ENCODE measurements around the gene TMEM132D. TPM values are rescaled to one million over a fixed set of nuclear protein-coding genes. Genes with fewer than 3 reads are reported as not detected.

The TMEM132D gene
- total RNA-seq, 2 donors from 2014 or later = not detected

GRCh38 chr12:129811963-129812362, 91.9 kb downstream of the TMEM132D start:
- no peaks in the 10 kb centered on the region for H3K4me1 ChIP-seq
- no peak overlapping the region for H3K4me3 ChIP-seq
- TF ChIP-seq, protein P1, sequence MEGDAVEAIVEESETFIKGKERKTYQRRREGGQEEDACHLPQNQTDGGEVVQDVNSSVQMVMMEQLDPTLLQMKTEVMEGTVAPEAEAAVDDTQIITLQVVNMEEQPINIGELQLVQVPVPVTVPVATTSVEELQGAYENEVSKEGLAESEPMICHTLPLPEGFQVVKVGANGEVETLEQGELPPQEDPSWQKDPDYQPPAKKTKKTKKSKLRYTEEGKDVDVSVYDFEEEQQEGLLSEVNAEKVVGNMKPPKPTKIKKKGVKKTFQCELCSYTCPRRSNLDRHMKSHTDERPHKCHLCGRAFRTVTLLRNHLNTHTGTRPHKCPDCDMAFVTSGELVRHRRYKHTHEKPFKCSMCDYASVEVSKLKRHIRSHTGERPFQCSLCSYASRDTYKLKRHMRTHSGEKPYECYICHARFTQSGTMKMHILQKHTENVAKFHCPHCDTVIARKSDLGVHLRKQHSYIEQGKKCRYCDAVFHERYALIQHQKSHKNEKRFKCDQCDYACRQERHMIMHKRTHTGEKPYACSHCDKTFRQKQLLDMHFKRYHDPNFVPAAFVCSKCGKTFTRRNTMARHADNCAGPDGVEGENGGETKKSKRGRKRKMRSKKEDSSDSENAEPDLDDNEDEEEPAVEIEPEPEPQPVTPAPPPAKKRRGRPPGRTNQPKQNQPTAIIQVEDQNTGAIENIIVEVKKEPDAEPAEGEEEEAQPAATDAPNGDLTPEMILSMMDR (IDR thresholded peaks at IDR 0.05) = no peak
- no peaks in the 10 kb centered on the region for H3K36me3 ChIP-seq
- H3K9me3 ChIP-seq = no peaks in the 10 kb centered on the region
- H3K27ac ChIP-seq = no peak overlapping the region
- DNase-seq (ENCODE audit: low spot score) = no peak
- H3K27me3 ChIP-seq = no peaks in the 10 kb centered on the region

GRCh38 chr12:129807136-129807535, 96.7 kb downstream of the TMEM132D start:
- TF ChIP-seq, protein P1 (IDR thresholded peaks at IDR 0.05) = no peak
- no peak for DNase-seq (ENCODE audit: low spot score)
- Histone ChIP-seq H3K9me3 (no peaks in the 10 kb centered on the region), H3K4me3 (no peak overlapping the region), H3K36me3 (no peaks in the 10 kb centered on the region), H3K27me3 (no peaks in the 10 kb centered on the region), H3K27ac (no peak overlapping the region), H3K4me1 (no peaks in the 10 kb centered on the region)

DNA sequence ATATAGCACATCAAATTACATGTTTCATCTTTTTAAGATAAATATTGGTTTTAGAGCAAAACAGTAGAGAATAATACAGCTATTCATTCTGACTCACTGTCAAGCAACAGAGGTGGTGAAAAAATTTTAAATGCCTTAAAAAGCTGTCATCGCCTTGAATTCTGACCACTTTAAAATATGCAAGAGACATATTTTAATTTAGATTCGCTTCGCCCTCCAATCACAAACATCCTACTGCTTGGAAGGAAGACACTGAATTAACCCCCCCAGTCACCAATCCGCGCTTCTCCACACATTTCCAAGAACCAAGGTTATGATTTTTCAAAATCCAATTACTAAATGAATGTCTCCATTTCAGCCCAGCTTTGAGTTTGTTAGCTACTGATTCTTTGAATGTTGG, 112.4 kb downstream of the TMEM132D start:
- no peaks in the 10 kb centered on the region for H3K9me3 ChIP-seq
- TF ChIP-seq, protein P1 (IDR thresholded peaks at IDR 0.05) = no peak
- H3K27me3 ChIP-seq = no peaks in the 10 kb centered on the region
- DNase-seq (ENCODE audit: low spot score) = no peak
- H3K4me1 ChIP-seq = no peaks in the 10 kb centered on the region
- H3K36me3 ChIP-seq = no peaks in the 10 kb centered on the region
- no peak overlapping the region for H3K27ac ChIP-seq
- H3K4me3 ChIP-seq = no peak overlapping the region

GRCh38 chr12:129790930-129791329, 112.9 kb downstream of the TMEM132D start:
- Histone ChIP-seq H3K27me3 (no peaks in the 10 kb centered on the region), H3K4me1 (no peaks in the 10 kb centered on the region)

DNA sequence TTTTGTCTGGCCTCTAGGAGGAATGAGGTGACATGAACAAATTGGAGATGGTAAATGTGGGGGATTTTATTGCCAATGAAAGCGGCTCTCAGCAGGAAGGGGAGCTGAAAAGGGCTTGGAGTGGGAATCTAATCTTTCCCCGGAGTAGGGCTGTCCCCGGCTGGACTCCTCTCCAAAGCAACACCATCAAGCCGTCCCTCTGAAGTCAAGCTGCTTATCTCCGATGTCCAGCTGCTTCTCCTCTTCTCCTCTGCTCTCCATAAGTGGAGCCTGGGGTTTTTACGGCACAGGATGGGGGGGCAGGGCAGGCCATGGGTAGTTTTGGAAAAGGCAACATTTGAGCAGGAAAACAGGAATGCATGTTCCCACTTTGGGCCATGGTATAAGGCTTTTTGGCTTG, 113.5 kb downstream of the TMEM132D start:
- TF ChIP-seq, protein P1 (IDR thresholded peaks at IDR 0.05) = no peak
- Histone ChIP-seq H3K4me1 (no peaks in the 10 kb centered on the region), H3K27ac (no peak overlapping the region), H3K9me3 (no peaks in the 10 kb centered on the region), H3K4me3 (no peak overlapping the region), H3K36me3 (no peaks in the 10 kb centered on the region), H3K27me3 (no peaks in the 10 kb centered on the region)
- no peak for DNase-seq (ENCODE audit: low spot score)

More at GRCh38 chr12:129790930-129791329, 112.9 kb downstream of the TMEM132D start:
- no peaks in the 10 kb centered on the region for H3K36me3 ChIP-seq
- no peaks in the 10 kb centered on the region for H3K9me3 ChIP-seq
- no peak for DNase-seq (ENCODE audit: low spot score)
- no peak overlapping the region for H3K27ac ChIP-seq
- TF ChIP-seq, protein P1 (IDR thresholded peaks at IDR 0.05) = no peak
- H3K4me3 ChIP-seq = no peak overlapping the region

GRCh38 chr12:129789921-129790320, 113.9 kb downstream of the TMEM132D start:
- Histone ChIP-seq H3K36me3 (no peaks in the 10 kb centered on the region), H3K4me3 (no peak overlapping the region), H3K4me1 (no peaks in the 10 kb centered on the region), H3K27me3 (no peaks in the 10 kb centered on the region), H3K9me3 (no peaks in the 10 kb centered on the region), H3K27ac (no peak overlapping the region)
- TF ChIP-seq, protein P1 (IDR thresholded peaks at IDR 0.05) = no peak
- DNase-seq (ENCODE audit: low spot score) = no peak
